ENCODE data around the gene KCNQ1.

DNA sequence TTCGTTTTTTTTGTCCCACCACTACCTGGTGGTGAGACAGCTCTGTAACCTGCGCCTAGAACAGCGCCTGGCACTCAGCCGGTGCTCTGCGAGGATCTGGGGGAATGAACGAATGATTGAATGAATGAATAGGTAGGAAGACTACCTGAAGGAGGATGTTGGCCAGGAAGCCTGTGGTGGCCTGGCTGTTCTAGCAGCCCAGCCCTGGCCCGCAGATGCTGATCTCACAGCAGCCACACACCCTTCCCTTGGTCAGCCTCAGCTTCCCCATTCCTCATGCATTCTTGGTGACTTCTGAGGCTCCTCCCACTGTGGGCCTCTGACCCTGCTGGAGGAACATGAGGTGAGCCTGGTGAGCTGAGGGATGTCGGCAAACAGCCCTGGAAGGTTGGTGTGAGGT, 4.2 kb upstream of the KCNQ1 start:
- no peak for TF ChIP-seq GATA2 (IDR thresholded peaks at IDR 0.05; ENCODE audit: low read depth, low read length)
- TF ChIP-seq GATA3 (IDR thresholded peaks at IDR 0.05; ENCODE audit: low read depth, low read length), result no peak
